NCI-H1694 (cell line): ENCODE results near the gene FAM168A.
A peak's percentile ranks its signal among the peaks of the same experiment; 100 is the strongest.

Experiments
- DNase-seq: peaks from one replicate; lab custom pipeline; 2025; lab: John Stamatoyannopoulos, UW

FAM168A gene

DNA sequence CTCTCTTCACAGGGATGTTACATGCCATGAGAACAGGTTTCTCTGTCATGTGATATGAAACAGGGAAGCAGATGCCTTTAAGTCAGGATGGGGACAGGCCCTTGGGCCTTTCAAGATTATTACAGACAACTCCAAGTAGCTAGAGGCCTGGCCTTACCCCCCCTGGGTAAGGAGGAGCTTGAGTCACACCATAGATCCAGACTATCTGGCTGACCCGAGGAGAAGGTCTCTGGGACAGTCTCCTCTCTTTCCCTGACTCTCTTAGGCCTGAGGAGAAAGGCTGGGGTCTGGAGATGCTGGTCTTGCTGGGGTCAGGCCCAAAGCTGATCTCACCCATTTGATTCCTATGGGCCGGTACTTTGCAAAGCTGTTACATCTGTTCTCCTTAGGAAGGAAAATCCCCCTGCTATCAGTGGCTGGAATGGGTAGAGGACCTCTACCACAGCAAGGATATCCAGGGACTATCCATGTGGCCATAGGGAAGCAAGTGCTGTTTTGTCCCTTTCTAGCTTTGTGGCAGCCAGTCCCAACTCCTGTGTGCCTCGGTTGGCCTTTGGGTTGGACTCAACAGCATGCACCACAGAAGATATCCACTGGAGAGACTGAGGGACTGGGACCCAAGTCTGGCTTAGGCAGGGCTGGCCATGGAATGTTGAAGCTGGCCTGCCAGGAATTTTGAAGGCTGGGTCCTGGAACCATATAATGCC is 196.5 kb downstream of the FAM168A start:
- no peak for DNase-seq

DNA sequence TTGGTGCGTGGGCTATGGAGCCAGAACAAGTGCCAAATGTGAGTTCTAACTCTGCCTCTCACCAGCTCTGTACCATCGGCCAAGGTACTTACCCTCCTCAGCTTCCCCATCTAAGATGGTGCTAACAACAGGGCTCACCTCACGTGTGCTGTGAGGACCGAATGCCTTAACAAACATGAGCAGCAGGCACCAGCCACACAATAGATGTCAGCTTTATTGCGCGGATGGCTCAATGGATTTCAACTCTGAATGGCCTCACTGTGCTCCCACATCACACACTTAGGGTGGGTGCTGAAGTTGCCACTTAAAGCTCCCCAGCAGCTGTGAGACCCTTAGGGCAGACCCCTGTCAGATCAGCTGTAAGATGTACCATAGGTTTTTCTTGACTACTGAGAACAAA is 197.6 kb downstream of the FAM168A start:
- no peak for DNase-seq

DNA sequence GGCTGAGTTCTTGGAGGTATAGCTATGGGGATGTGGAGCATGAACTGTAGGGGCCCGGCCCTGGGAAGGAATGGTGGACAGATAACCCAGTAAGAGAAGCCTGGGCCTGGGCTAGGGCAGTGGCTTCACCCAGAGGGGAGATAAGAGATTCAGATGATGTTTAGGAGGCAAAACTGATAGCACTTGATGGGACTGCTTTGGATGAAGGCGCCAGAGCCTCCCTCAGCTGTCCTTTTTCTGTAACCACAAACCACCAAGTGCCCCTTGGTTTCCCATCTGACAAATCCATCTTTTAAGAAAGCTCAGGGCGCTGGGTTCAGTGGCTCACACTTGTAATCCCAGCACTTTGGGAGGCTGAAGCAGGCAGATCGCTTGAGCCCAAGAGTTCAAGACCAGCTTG is 198.3 kb downstream of the FAM168A start:
- DNase-seq = no peak

DNA sequence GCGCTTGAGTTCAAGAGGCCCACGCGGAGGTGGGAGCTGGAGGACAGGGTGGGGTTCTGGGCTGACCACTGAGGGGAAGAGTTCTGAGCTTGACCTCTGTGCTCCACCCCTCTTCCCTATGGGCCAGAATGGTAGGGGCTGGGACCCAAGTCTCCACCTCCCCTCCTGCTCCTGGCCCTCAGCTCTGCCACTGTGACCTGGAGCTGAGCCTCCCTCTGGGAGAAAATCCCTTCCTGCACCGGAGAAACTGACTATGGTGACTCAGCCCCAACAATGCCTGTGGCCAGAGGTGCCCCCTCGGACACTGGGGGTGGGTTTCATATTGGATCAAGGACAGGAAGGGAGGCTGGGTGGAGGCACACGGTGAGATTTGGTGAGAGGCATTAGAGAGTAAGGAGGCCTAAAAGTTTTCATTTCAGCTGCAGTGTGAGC is 198.7 kb downstream of the FAM168A start:
- no peak for DNase-seq

DNA sequence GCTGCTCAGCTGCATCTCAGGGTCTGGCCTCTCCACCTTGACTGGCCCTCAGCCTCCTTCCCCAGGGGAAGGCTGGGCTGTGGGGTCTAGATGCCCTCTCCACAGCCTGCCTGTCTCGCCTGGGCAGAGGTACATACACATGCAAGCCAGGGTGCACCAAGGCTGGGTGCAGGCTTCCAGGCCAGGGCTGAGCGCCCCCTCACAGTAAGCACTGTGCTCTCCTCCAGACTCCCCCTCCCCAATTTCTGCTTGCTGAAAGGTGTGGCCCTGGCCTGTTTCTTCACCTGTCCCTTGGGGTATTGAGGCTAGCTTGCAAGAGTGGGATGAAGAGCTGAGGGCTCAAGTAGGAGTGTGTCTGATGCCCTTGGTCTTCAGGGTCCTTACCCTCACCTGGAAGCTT is 199.2 kb downstream of the FAM168A start:
- DNase-seq = no peak

DNA sequence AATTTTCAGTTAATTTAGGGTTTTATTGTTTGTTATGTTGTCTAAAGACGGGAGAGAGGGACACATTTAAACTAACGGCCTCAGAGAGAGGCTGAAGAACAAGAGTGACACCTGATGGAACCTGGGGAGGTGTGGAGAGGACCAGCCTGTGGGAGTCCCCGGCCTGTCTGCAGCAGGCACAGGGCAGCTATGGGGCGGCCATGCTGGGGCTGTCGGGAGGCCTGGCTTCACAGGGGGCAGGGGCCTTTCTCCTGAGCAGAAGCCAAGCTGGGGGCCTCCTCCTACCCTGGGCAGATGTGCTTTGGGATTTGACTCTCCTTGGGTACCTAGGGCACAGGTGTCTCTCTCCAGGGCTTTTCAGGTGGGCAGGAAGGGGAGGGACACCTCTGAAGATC is 199.8 kb downstream of the FAM168A start:
- no peak for DNase-seq

DNA sequence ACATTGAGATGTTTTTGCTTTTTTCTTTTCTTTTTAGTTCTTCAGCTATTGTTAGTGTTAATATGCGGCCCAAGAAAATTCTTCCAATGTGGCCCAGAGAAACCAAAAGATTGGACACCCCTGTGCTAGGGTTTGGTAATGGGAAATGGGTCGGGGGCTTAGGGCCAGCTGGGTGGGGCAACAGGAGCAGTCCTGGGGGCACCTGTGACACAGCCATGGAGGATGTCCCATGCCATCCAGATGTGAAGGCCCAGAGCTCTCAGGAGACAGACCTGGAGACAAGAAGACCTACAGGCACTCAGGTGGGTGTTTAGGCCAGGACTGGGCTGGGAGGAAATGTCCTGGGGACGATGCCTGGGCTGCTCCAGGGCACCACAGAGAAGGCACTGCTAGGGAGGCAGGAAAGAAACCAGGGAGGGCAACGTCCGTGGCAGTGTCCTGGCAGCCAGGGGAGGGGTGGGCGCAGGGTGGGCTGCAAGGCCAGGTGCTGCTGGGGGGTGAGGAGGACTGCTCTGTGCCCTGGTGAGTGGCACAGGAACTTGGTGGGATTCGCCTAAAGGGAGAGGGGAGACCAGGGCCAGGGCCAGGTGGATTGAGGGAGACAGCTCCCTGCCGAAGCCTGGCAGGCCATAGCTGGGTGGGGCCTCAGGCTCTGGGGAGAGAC is 200.3 kb downstream of the FAM168A start:
- DNase-seq = no peak

DNA sequence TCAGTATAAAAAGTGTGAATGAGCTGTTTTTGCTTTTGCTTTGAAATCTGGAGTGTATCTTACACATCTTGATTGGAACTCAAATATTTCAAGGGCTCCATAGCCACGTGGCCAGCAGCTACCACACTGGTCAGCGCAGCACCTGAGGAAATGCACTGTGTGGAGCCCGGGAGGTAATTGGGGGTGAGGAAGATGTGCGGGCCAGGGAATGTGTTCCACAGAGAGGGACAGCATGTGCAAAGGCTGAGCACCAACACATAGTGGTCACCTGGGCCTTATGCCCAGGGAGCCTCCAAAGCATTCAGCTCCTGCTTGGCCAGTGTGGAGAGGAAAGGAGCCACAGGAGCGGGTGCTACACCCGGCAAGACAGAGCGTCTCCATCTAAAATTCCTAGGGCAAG is 200.9 kb downstream of the FAM168A start:
- no peak for DNase-seq

DNA sequence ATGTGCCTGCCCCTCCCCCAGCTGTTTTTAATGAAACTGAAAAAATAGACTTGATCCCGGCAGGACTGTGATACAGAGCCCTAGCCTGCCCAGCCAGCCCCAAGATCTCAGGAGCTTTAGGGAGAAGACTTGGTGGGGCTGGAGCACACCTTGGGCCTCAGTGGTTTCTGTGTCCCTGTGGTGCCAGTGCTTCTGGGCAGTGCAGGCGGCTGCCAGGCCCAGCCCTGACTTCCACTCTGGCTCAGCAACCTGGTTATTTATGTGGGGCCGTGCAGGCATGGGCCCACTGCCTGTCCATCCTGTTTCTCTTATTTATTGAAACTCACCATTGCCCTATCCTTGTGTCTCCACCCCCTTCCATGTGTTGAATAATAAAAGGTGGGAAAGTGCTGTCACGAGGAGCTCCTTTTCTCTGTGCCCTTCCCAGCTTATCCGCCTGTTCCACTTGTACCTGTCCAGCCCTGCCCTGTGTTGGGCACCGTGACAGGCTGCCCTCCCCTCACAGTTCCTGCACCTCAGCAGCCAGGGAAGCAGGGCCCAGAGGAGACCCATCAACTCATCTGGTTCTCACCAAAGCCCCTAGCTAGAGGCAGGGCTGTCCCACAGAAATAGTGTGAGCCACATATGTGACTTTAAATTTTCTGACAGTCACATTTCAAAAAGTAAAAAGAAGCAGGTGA is 201.5 kb downstream of the FAM168A start:
- no peak for DNase-seq

DNA sequence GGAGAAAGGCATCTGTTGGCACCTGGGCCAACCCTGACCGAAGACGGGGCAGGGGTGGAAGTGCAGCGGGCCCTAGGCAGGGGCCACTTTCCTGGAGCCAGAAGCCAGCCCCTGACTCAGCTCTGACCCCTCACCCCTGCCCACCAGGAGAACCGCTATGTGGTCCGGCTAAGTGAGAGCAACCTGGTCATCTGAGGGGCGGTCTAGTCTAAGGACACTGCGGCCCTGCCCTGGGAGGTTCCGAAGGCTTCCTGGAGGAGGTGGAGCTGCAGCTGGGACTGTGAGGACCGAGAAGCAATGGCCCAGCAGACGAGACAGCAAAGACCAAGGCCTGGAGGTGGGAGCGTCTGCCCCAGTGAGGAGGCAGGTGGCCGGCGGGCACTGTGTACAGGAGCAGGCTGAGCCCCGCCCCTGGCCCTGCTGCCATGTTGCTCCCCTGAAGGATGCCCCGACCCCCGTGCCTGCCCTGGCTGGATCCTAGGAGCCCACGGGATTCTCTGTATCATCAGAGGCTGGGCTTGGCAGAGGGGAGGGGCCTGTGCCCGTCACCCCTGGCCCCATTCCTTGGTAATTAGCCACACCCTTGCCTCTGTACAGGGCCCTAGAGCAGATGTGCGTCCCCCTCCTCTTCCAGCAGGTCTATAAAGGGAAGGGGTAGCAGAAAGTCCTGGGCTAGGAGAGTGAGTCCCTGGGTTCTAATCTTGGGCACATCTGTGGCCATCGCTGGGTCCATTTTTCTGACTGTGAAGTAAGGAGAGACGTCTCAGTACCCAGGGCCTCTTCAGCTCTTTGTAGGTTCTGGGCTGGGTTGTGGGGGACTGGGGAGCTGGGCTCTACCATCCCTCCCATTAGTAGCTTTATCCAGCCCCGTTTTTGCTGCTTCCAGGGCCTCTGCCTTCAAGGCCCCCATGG is 202.4 kb downstream of the FAM168A start:
- DNase-seq = no peak

DNA sequence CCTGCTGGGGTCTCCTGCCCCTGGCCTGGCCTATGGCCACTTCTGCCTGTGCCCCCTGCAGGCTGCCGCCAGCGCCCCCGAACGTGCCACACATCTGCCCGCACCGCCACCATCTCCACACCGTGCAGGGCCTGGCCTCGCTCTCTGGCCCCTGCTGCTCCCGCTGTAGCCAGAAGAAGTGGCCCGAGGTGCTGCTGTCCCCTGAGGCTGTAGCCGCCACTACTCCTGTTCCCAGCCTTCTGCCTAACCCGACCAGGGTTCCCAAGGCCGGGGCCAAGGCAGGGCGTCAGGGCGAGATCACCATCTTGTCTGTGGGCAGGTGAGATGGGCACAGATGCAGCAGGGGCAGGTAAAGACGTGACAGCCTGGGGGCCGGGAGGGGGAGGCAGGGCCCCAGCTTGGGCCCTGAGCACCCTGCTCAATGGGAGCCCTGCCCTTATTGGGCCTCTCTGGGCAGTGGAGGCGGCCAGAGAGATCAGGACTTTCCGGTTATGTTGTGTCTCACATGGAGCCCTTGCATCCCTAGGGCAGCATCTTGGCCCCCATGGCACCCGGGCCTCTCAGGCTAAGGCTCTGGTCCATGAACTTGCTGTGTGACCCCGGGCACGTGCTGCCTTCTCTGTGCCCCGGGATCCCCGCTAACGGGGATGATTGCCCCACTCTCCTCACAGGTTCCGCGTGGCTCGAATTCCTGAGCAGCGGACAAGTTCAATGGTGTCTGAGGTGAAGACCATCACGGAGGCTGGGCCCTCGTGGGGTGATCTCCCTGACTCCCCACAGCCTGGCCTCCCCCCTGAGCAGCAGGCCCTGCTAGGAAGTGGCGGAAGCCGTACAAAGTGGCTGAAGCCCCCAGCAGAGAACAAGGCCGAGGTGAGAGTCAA is 203.3 kb downstream of the FAM168A start:
- no peak for DNase-seq

DNA sequence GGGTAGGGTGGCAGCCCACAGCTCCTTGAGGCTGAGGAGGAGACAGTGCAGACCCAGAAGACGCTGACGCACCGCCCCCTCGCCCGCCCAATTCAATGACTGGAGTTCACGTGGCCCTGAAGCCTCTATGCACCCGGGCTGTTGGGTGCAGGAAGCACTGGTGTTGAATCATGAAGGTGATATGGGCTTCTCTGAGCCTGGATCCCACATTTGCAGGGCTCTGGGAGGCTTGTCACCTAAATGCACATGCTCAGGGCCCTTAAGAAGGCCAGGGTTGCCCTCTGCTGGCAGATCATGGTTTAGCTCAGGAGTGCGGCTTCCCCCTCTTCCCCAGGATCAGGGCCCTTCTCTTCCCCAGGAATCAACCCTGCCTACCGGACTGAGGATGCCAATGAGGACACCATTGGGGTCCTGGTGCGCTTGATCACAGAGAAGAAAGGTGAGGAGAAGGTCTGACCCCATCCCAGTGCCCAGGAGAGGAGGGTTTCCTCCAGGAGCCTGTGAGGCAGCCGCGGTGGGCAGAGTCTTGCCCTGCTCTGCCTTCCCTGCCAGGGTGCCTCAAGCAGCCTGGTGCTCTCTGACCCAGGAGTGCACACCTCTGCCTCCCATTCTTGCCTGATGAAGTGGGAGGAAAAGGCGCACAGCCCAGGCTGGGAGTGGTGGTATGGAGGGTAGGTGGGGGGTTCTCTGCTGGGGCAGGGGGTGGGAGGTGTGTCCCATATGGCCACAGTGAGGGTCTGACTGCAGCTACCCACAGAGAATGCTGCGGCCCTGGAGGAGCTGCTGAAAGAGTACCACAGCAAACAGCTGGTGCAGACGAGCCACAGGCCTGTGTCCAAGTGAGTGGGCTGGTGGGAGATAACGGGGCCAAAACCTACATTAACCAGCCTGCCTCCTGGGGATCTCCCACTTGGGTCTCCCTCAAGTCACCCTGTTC is 204.2 kb downstream of the FAM168A start:
- peak; percentile 55 for DNase-seq

DNA sequence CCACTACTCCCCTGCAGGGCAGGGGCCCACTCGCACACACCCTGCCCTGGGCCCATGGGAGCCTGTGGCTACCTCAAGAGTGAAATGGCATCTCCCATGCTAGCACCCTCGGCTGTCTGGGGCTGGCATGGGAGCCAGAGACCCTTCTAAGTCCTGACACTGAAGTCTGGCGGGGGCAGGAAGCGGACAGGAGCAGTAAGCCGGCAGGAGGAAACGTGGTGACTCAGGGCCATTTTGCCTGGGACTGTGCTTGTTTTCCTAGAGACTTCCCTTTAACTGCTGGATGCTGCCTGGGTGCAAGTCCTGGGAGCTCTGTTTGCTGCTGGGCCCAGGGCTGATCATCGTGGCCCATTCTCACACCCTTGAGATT is 204.9 kb downstream of the FAM168A start:
- no peak for DNase-seq

DNA sequence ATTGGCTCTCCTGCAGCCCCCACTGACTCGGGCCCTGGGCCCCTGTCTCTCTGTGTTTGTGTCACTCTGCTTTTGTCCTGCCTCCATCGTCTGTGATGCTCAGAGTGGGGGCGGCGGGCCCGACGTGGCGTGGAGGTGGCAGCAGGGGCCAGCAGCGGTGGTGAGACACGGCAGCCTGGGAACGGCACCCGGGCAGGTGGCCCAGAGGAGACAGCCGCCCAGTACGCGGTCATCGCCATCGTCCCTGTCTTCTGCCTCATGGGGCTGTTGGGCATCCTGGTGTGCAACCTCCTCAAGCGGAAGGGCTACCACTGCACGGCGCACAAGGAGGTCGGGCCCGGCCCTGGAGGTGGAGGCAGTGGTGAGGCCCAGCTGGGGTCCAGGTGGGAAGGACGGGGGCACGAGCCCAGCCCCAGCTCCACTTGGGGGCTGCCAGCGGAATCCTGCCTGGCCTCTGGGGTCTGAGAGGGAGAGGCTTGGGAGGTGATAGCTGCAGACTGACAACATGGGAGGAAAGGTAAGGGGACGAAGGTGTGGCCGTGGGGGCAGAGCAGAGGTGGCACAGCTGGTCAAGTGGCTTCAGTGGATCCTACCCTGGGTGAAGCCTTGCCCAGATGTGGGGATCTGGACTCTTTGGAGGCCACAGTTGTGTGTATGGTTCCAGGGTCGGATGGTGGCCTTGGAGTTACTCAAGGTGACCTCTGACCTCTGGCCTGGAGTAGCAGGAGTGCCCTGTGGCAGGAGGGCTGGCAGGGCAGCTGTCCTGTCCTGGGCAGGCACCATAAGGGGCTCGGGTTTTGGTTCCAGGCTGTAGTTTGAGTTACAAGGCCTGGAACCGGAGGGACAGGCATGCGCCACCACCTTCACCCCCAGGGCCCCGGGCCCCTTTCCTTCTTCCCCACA is 205.6 kb downstream of the FAM168A start:
- no peak for DNase-seq

DNA sequence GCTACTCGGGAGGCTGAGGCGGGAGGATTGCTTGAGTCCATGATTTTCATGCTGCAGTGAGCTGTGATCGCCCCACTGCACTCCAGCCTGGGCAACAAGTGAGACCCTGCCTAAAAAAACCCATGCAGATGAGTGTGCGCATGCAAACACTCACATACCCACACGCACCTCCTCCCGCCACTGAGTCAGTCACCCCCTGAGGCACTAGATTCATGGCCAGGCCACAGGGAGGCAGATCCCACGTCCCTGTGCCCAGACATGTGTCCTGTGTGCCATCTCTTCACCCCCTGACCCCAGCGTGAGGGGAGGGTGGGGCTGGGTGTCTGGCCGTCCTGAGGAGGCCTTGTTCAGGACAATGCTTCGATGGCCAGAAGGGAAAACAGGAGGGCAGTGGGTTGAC is 206.2 kb downstream of the FAM168A start:
- no peak for DNase-seq

DNA sequence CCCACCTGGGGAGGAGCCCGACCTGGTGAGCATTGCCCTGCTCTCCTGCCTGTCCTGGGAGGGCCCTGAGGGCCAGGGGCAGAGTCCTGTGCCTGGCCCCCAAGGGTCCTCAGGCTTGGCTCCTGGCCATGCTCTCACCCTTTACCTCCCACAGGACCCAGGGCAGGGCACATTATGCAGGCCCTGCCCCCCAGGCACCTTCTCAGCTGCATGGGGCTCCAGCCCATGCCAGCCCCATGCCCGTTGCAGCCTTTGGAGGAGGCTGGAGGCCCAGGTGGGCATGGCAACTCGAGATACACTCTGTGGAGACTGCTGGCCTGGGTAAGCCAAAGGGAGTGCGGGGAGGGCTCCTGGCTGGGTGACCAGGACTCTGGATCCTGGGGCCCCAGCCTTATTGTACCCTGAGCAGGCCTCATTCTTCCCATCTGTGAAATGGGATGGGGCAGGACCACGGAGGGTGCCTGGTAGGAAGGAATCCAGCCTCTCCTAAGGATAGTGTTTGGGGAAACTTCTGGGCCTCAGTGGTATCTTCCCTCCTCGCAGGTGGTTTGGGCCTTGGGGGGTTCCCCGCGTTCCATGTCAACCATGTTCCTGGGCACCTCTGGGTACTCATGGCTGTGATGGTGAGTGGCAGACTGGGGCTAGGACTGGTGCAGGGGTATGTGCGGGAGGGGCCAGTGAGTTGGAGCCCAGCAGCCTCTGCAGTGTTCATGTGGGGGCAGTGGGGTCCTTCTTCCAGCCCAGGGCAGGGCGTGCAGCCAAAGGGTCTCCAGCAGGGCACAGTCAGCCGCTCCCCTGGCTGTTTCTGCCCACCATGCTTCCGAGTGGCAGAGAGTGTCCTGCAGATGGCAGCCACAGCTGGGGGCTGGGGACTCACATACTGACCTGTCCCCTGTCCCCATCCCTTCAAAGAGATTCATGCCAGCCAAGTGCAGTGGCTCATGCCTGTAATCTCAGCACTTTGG is 207.0 kb downstream of the FAM168A start:
- no peak for DNase-seq

DNA sequence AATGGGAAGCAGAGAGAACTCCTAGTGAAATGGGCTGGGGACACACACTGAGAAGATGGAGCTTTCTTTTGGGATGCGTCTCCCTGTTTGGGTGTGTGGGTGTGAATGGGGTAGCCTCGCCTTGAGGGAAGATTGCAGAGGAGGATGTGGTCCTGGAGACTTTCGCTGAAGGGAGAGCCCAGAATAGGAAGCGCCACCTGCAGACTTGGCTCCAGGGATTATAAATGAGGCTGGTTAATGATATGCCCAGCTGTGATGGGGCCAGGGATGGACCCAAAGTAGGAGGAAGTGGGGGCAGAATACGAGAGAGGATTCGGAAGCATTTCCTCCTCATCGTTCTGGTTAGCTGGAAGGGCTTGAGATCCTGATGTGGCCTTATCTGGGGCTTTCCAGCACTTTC is 208.0 kb downstream of the FAM168A start:
- no peak for DNase-seq

DNA sequence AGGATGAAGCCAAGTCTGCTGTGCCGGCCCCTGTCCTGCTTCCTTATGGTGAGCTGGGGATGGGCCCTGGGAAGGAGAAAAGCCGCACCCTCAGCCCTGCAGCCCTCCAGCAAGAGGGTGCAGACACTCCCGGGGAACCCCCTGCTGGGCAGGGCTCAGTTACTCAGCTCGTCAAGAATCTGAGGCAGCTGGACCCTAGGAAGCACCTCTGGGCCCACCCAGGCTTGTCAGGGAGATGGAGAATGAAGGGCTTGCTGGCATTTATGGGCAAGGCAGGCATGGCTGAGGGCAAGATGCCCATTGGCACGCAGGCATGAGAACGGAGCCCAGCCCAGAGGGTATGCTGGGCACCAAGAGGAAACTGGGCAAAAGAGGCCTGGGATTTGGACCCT is 208.8 kb downstream of the FAM168A start:
- DNase-seq = no peak
